ENCODE measurements around the gene WNT5B.

The WNT5B gene

DNA sequence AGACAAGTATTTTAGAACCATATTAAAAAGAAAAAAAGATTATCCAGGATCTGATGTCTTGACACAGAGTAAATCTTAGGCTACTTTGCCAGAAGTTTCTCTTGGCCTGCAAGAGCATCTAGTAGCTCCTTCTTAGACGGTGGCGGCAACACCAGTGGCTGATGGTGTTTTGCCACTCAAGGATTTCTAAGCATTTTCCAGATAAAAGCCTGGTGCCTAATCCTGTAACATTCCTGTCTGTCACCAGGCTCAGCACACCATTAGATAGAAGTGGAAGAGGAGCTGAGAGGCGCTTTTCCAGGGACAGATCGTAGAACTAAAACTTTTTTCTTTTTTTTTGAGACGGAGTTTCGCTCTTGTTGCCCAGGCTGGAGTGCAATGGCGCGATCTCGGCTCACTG is 14.0 kb downstream of the WNT5B start:
- H3K4me3 ChIP-seq (ENCODE audit: control insufficient read depth, low read depth, low read length): no peak overlapping the region
- no peak for DNase-seq (ENCODE audit: low read depth)
- TF ChIP-seq, protein P1, sequence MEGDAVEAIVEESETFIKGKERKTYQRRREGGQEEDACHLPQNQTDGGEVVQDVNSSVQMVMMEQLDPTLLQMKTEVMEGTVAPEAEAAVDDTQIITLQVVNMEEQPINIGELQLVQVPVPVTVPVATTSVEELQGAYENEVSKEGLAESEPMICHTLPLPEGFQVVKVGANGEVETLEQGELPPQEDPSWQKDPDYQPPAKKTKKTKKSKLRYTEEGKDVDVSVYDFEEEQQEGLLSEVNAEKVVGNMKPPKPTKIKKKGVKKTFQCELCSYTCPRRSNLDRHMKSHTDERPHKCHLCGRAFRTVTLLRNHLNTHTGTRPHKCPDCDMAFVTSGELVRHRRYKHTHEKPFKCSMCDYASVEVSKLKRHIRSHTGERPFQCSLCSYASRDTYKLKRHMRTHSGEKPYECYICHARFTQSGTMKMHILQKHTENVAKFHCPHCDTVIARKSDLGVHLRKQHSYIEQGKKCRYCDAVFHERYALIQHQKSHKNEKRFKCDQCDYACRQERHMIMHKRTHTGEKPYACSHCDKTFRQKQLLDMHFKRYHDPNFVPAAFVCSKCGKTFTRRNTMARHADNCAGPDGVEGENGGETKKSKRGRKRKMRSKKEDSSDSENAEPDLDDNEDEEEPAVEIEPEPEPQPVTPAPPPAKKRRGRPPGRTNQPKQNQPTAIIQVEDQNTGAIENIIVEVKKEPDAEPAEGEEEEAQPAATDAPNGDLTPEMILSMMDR (IDR thresholded peaks at IDR 0.05; ENCODE audit: control insufficient read depth, insufficient read depth, low read depth, low read length, missing control alignments): no peak

DNA sequence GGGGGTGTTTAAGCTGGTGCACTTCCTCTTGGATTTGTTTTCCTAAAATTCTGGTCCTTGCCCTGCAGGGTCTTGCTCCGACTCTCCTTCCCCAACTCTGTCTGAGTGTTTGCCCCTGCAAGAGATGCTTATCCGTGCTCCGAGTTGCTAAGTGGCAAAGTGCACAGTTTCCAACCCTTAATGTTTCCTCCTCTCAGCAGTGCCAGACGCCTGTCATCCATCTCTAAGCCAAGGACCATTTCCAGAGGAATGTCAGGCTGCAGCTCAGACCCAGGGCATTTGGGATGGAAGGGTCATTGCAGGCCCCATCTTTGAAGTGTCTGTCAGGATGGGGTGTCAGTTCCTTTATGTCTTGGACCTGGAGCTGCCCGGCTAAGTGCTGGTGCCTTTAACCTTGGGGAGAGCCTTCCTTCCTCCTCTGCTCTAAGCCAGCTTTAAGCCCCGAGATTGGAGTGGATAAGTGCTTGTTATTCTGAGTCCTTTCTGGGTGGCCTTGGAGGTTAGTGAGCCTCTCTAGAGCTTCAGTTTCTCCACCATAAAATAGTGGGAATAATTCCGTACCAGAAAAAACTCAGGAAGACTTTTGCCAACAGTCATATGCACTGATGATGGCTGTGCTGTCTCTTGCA is 15.0 kb downstream of the WNT5B start:
- no peak overlapping the region for H3K4me3 ChIP-seq (ENCODE audit: control insufficient read depth, low read depth, low read length)
- DNase-seq (ENCODE audit: low read depth): no peak
- TF ChIP-seq, protein P1 (IDR thresholded peaks at IDR 0.05; ENCODE audit: control insufficient read depth, insufficient read depth, low read depth, low read length, missing control alignments): no peak

DNA sequence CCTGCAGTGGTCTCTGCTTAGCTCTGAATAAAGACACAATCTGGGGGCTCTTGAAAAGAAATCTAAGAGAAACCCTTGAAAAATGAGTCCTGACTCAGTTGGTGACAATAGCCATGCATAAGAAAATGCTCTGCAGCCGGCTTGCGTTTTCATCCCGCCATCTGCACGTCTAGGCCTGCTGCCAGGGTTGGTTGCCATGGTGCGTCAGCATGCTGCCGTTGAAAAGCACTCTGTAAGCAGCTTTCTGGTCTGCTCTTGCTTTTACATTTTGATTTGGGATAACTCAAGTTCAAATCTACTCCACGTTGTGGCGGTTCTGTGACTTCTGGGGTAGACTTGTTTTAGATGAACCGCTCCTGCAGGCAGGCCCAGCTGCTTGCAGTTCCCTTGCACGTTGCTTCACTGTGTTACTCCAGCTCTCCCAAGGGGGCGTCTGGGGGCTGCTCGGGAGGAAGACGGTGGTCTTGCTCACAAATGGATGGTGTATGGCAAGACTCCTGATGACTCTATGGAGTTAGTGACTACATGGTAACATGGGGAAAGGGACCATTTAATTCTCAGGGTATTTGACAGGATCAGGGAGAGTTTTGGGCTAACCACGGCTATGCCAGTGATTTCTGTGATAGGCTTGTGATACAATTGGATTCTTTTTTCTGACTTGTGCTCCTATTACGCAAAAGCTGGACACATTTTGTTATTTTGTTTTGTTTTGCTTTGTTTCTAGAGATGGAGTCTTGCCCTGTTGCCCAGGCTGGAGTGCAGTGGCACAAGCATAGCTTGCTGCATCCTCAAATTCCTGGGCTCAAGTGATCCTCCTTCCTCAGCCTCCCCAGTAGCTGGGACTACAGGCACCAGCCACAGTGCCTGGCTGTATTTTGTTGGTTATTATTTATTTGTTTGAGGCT is 15.8 kb downstream of the WNT5B start:
- DNase-seq (ENCODE audit: low read depth): no peak
- no peak overlapping the region for H3K4me3 ChIP-seq (ENCODE audit: control insufficient read depth, low read depth, low read length)
- TF ChIP-seq, protein P1 (IDR thresholded peaks at IDR 0.05; ENCODE audit: control insufficient read depth, insufficient read depth, low read depth, low read length, missing control alignments): no peak

DNA sequence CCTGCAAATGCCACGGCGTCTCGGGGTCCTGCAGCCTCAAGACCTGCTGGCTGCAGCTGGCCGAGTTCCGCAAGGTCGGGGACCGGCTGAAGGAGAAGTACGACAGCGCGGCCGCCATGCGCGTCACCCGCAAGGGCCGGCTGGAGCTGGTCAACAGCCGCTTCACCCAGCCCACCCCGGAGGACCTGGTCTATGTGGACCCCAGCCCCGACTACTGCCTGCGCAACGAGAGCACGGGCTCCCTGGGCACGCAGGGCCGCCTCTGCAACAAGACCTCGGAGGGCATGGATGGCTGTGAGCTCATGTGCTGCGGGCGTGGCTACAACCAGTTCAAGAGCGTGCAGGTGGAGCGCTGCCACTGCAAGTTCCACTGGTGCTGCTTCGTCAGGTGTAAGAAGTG is 16.8 kb downstream of the WNT5B start:
- DNase-seq (ENCODE audit: low read depth): no peak
- no peak overlapping the region for H3K4me3 ChIP-seq (ENCODE audit: control insufficient read depth, low read depth, low read length)
- TF ChIP-seq, protein P1 (IDR thresholded peaks at IDR 0.05; ENCODE audit: control insufficient read depth, insufficient read depth, low read depth, low read length, missing control alignments): no peak

DNA sequence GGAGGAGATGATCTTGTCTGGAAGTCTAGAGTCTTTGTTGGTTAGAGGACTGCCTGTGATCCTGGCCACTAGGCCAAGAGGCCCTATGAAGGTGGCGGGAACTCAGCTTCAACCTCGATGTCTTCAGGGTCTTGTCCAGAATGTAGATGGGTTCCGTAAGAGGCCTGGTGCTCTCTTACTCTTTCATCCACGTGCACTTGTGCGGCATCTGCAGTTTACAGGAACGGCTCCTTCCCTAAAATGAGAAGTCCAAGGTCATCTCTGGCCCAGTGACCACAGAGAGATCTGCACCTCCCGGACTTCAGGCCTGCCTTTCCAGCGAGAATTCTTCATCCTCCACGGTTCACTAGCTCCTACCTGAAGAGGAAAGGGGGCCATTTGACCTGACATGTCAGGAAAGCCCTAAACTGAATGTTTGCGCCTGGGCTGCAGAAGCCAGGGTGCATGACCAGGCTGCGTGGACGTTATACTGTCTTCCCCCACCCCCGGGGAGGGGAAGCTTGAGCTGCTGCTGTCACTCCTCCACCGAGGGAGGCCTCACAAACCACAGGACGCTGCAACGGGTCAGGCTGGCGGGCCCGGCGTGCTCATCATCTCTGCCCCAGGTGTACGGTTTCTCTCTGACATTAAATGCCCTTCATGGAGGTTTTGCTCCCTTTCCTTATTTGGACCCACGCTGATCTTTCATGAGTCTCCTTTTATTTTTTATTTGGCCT is 17.7 kb downstream of the WNT5B start:
- DNase-seq (ENCODE audit: low read depth): no peak
- no peak overlapping the region for H3K4me3 ChIP-seq (ENCODE audit: control insufficient read depth, low read depth, low read length)
- TF ChIP-seq, protein P1 (IDR thresholded peaks at IDR 0.05; ENCODE audit: control insufficient read depth, insufficient read depth, low read depth, low read length, missing control alignments): no peak

DNA sequence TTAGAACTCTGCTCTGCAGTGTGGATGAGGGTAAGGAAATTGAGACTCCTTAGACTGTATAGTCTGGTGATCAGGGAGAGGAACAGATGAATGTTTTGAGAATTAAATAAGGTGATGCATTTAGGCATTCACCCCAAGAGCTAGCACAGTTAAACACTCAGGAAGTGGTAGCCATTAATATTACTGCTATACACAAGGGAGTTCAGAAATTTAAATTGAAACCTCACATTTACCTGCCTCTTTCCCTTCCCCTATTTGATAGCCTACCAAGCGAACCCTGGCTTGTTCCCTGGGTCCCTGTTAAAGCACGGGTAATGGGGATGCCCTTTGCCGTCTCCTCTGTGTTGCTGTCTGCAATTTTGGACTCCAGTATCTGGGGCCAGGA is 18.2 kb downstream of the WNT5B start:
- TF ChIP-seq, protein P1 (IDR thresholded peaks at IDR 0.05; ENCODE audit: control insufficient read depth, insufficient read depth, low read depth, low read length, missing control alignments): no peak
- H3K4me3 ChIP-seq (ENCODE audit: control insufficient read depth, low read depth, low read length): no peak overlapping the region
- no peak for DNase-seq (ENCODE audit: low read depth)
